Heart left ventricle (tissue), 13 donors: ENCODE measurements around the gene FRRS1L.

Experiments
- POLR2A ChIP-seq, 2 donors: fragments of 450-650 bp; IDR thresholded peaks; one replicate each; pipeline ENCODE4 v1.6.1; 2017; ENCODE audit warnings: antibody characterized with exemption in 2 of 2, mild to moderate bottlenecking in 2 of 2, moderate library complexity in 2 of 2
- TF ChIP-seq, protein P1 (sequence below), 12 donors: fragments of 200-600 bp; sonication (generic) in 4 of 12; IDR thresholded peaks; one replicate each; pipeline versions ENCODE4 v1.5.0 to v1.8.0; 2018 to 2022; ENCODE audit warnings: antibody characterized with exemption in 12 of 12, mild to moderate bottlenecking in 5 of 12
- donor health status: ischemic (EF 13 %, LVEDD 7.1; RV severe dilation, severe dysfunction).
- donor health status: DM: no; HTN: yes; CAD: no.
- donor health status: DM: no; HTN: no; CAD: no.
- donor health status: ischemic (EF 25% LVEDD 6.9; RV normal size, moderate dysfunction).
- donor health status: ischemic (EF 25% LVEDD 5.7; RV mildly dilated, moderate dysfunction).
- donor health status: ischemic (EF 35%, LVEDD 5.7; RV mildly dilated, moderate dysfunction).
- donor health status: nonischemic (EF 11% LVEDD 7.7; RV severe dilation, severe dysfunction).
- donor health status: DM: yes; HTN: yes; CAD: no.
- donor health status: PGD.
- donor health status: ischemic (EF 29% LVEDD 5.4; RV normal size, mild dysfunction).
- donor health status: nonischemic (EF 23%, LVEDD 6.1; RV moderate dilation, normal function).

GRCh38 chr9:109150925-109151545 is 16.0 kb downstream of the FRRS1L start:
- TF ChIP-seq, protein P1, sequence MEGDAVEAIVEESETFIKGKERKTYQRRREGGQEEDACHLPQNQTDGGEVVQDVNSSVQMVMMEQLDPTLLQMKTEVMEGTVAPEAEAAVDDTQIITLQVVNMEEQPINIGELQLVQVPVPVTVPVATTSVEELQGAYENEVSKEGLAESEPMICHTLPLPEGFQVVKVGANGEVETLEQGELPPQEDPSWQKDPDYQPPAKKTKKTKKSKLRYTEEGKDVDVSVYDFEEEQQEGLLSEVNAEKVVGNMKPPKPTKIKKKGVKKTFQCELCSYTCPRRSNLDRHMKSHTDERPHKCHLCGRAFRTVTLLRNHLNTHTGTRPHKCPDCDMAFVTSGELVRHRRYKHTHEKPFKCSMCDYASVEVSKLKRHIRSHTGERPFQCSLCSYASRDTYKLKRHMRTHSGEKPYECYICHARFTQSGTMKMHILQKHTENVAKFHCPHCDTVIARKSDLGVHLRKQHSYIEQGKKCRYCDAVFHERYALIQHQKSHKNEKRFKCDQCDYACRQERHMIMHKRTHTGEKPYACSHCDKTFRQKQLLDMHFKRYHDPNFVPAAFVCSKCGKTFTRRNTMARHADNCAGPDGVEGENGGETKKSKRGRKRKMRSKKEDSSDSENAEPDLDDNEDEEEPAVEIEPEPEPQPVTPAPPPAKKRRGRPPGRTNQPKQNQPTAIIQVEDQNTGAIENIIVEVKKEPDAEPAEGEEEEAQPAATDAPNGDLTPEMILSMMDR (IDR thresholded peaks at IDR 0.05) = no peak
- no peak for TF ChIP-seq POLR2A (IDR thresholded peaks at IDR 0.05)
